Measurements from ENCODE around the gene EMILIN2. TPM values are rescaled to one million over a fixed set of nuclear protein-coding genes. Genes with fewer than 3 reads are reported as not detected.

Gene EMILIN2
- total RNA-seq, 3 donors from 2014 or later (not counting 1 experiment from before 2014, with no cell fraction given), result 8.4 to 25.6 (median 9.8) TPM

- no CpG with 5 or more reads among the region's 2 CpGs for WGBS (ENCODE audit: insufficient coverage)
These were observed 31.9 kb upstream of the EMILIN2 start for GRCh38 chr18:2814928-2815327.

GRCh38 chr18:2818281-2818680, 28.5 kb upstream of the EMILIN2 start:
- ATAC-seq (no peak), DNase-seq (no peak)
- Histone ChIP-seq H3K4me1 (ENCODE audit: control insufficient read depth, insufficient read depth, low read length) (no peaks in the 10 kb centered on the region), H3K4me3 (ENCODE audit: low read length) (no peak overlapping the region), H3K27me3 (ENCODE audit: control insufficient read depth, insufficient read depth, low read length) (no peaks in the 10 kb centered on the region), H3K27ac (ENCODE audit: low read length) (no peak overlapping the region), H3K36me3 (ENCODE audit: control insufficient read depth, insufficient read depth, low read length) (no peaks in the 10 kb centered on the region), H3K9me3 (ENCODE audit: control insufficient read depth, insufficient read depth, low read length) (no peaks in the 10 kb centered on the region)
- no peaks in the 10 kb centered on the region for H3K4me1 Mint-ChIP-seq
- H3K36me3 Mint-ChIP-seq, result peaks cover 5% of the 10 kb centered on the region
- H3K27me3 Mint-ChIP-seq (ENCODE audit: low read depth in 2 of 2), result peaks cover 0 to 8% of the 10 kb centered on the region in 2 donors
- intact Hi-C loops (cut with micrococcal nuclease), result no loop called here
- no peak overlapping the region for H3K27ac Mint-ChIP-seq
- H3K9me3 Mint-ChIP-seq, result peaks cover 4 to 10% of the 10 kb centered on the region in 2 donors
- TF ChIP-seq CTCF (IDR thresholded peaks at IDR 0.05), result no peak
- H3K4me3 Mint-ChIP-seq, result no peak overlapping the region

More at GRCh38 chr18:2814928-2815327, 31.9 kb upstream of the EMILIN2 start:
- Mint-ChIP-seq H3K36me3 (peaks cover 20% of the 10 kb centered on the region), H3K27ac (no peak overlapping the region), H3K4me3 (no peak overlapping the region), H3K27me3 (ENCODE audit: low read depth in 2 of 2) (peaks cover 0 to 3% of the 10 kb centered on the region in 2 donors), H3K9me3 (peaks cover 9 to 16% of the 10 kb centered on the region in 2 donors), H3K4me1 (no peaks in the 10 kb centered on the region)
- ATAC-seq (no peak), DNase-seq (no peak)
- H3K36me3 ChIP-seq (ENCODE audit: control insufficient read depth, insufficient read depth, low read length), result no peaks in the 10 kb centered on the region
- TF ChIP-seq CTCF (IDR thresholded peaks at IDR 0.05), result no peak
- no peak overlapping the region for H3K27ac ChIP-seq (ENCODE audit: low read length)
- H3K9me3 ChIP-seq (ENCODE audit: control insufficient read depth, insufficient read depth, low read length), result peaks cover 2% of the 10 kb centered on the region
- intact Hi-C loops (cut with micrococcal nuclease), result no loop called here
- no peaks in the 10 kb centered on the region for H3K27me3 ChIP-seq (ENCODE audit: control insufficient read depth, insufficient read depth, low read length)
- no peak overlapping the region for H3K4me3 ChIP-seq (ENCODE audit: low read length)
- no peaks in the 10 kb centered on the region for H3K4me1 ChIP-seq (ENCODE audit: control insufficient read depth, insufficient read depth, low read length)

GRCh38 chr18:2821695-2822094, 25.1 kb upstream of the EMILIN2 start:
- no peak overlapping the region for H3K27ac ChIP-seq (ENCODE audit: low read length)
- H3K9me3 ChIP-seq (ENCODE audit: control insufficient read depth, insufficient read depth, low read length), result no peaks in the 10 kb centered on the region
- H3K27ac Mint-ChIP-seq, result no peak overlapping the region
- ATAC-seq (no peak), DNase-seq (no peak)
- H3K4me3 Mint-ChIP-seq, result no peak overlapping the region
- H3K27me3 ChIP-seq (ENCODE audit: control insufficient read depth, insufficient read depth, low read length), result no peaks in the 10 kb centered on the region
- H3K4me3 ChIP-seq (ENCODE audit: low read length), result no peak overlapping the region
- no peaks in the 10 kb centered on the region for H3K4me1 ChIP-seq (ENCODE audit: control insufficient read depth, insufficient read depth, low read length)
- 100% methylated on average over 2 of the region's 2 CpGs for whole genome bisulfite sequencing (ENCODE audit: insufficient coverage)
- intact Hi-C loops (cut with micrococcal nuclease), result no loop called here
- H3K27me3 Mint-ChIP-seq (ENCODE audit: low read depth in 2 of 2), result peaks cover 0 to 5% of the 10 kb centered on the region in 2 donors
- no peak for TF ChIP-seq CTCF (IDR thresholded peaks at IDR 0.05)
- H3K36me3 Mint-ChIP-seq, result no peaks in the 10 kb centered on the region
- no peaks in the 10 kb centered on the region for H3K4me1 Mint-ChIP-seq
- H3K36me3 ChIP-seq (ENCODE audit: control insufficient read depth, insufficient read depth, low read length), result no peaks in the 10 kb centered on the region
- H3K9me3 Mint-ChIP-seq, result peaks cover 0 to 2% of the 10 kb centered on the region in 2 donors

GRCh38 chr18:2822213-2822921, 24.4 kb upstream of the EMILIN2 start:
- no peak overlapping the region for H3K4me3 ChIP-seq (ENCODE audit: low read length)
- no peaks in the 10 kb centered on the region for H3K36me3 ChIP-seq (ENCODE audit: control insufficient read depth, insufficient read depth, low read length)
- no peaks in the 10 kb centered on the region for H3K27me3 ChIP-seq (ENCODE audit: control insufficient read depth, insufficient read depth, low read length)
- WGBS (ENCODE audit: insufficient coverage), result 96% methylated on average over 4 of the region's 6 CpGs
- H3K4me1 ChIP-seq (ENCODE audit: control insufficient read depth, insufficient read depth, low read length), result no peaks in the 10 kb centered on the region
- peaks cover 0 to 2% of the 10 kb centered on the region in 2 donors for H3K9me3 Mint-ChIP-seq
- no peaks in the 10 kb centered on the region for H3K36me3 Mint-ChIP-seq
- peaks cover 0 to 5% of the 10 kb centered on the region in 2 donors for H3K27me3 Mint-ChIP-seq (ENCODE audit: low read depth in 2 of 2)
- no peak overlapping the region for H3K27ac ChIP-seq (ENCODE audit: low read length)
- H3K27ac Mint-ChIP-seq, result no peak overlapping the region
- no peaks in the 10 kb centered on the region for H3K4me1 Mint-ChIP-seq
- H3K9me3 ChIP-seq (ENCODE audit: control insufficient read depth, insufficient read depth, low read length), result no peaks in the 10 kb centered on the region
- H3K4me3 Mint-ChIP-seq, result no peak overlapping the region
- no peak for TF ChIP-seq CTCF (IDR thresholded peaks at IDR 0.05)
- no peak for ATAC-seq
- no peak for DNase-seq
- intact Hi-C loops (cut with micrococcal nuclease), result no loop called here
